GM12873 (cell line): ENCODE measurements around the gene CUTC.

ENCODE experiments used
- CTCF ChIP-seq: IDR thresholded peaks from 2 replicates; pipeline ENCODE4 v1.5.1; 2012; ENCODE audit warnings: low read depth, mild to moderate bottlenecking, moderate library complexity, low read length, control low read depth; ENCODE audit not compliant: insufficient read depth; ENCODE audit errors: missing control alignments

The CUTC gene

DNA sequence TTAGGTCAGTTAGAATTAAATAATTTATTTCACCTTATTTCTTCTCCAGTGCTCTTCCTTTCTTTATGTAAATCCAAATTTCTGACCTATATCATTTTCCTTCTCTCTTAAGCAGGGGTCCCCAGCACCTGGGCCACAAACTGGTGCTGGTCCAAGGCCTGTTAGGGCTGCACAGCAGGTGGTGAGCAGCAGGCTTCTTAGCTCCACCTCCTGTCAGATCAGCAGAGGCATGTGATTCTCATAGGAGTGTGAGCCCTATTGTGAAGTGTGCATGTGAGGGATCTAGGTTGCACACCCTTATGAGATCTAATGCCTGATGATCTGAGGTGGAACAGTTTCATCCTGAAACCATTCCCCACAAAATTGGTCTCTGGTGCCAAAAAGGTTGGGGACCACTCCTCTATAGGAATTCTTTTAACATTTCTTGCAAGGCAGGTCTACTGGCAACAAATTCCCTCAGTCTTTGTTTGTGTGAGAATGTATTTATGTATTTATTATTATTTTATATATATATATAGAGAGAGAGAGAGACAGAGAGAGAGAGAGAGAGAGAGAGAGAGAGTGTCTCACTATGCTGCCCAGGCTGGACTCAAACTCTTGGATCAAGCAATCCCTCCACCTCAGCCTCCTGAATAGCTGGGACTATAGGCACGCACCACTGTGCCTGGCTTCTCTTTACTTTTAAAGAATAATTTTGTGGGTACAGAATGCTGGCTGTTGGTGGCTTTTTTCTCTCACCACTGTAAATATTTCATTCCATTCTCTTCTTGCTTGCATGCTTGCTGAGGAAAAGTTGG is 46.1 kb downstream of the CUTC start:
- no peak for TF ChIP-seq CTCF

- no peak for TF ChIP-seq CTCF
These were observed 47.3 kb downstream of the CUTC start for GRCh38 chr10:99779335-99779734.

GRCh38 chr10:99781734-99782429 is 49.8 kb downstream of the CUTC start:
- no peak for TF ChIP-seq CTCF

DNA sequence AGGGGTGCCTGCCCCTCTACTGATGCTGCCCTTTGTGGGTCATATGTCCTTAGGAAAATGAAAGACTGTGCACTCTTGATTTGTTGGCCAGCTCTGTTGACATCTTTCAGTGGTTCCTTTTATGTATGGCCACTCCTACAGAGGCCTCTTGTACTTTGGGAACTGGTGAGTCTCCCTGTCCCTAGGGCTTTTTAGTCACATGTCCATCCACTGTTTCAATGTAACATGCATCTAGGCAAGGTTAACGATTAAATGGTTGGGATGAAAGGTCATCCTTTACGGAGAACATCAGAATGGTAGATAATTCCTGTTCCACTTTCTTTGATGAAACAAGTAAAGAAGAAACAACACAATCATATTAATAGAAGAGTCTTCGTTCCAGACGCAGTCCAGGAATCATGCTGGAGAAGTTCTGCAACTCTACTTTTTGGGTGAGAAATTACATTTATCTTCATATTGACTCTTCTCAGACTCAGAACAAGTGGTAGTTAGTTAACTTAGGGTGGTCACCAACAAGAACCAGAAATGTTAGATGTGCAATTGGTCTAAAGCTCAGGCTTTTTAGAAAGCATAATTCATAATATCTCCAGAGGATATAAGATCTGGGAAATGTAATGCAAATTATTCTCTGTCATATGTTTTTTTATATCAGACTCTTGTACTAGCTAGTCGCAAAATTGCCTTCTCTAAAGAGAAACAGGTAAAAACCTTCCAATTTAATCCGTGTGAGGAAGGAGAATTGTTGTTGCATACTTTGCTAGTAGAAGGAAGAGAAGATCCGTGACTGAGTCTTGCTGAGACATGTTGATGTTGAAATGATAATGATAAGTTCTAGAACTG is 50.6 kb downstream of the CUTC start, which contains the start of gene ABCC2:
TSS of gene ABCC2 (plus strand) at position 194 of the 840 bp plus-strand sequence. CDS start at position 399, 205 bp downstream.
- no peak for TF ChIP-seq CTCF

DNA sequence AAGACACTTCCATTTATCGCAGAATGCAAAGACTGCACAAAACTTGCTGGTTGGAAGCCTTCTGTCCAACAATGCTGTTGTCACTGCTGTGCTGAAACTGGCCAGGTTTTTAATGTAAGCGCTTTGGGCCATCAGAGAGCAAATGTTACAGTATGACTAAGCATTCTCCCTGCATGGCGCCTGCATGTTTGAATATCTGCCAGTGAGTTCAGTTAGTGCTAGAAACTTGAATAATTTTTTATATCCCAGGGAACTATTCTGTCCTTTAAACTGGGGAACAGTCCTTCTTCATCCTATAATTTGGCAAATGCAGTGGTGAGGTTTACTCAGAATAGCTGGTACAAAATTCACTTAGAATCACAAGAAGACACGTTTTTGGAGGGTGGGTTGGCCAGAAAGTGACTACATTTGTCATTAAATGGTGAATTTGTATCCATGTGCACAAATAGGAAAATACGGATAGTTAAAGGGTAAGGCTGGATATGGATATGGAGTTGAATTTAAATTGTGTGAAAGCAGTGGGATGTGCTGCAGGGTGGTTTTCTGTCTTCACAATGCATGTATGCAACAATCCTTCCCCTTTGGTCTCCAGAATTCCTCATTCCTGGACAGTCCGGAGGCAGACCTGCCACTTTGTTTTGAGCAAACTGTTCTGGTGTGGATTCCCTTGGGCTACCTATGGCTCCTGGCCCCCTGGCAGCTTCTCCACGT is 52.1 kb downstream of the CUTC start:
- no peak for TF ChIP-seq CTCF

DNA sequence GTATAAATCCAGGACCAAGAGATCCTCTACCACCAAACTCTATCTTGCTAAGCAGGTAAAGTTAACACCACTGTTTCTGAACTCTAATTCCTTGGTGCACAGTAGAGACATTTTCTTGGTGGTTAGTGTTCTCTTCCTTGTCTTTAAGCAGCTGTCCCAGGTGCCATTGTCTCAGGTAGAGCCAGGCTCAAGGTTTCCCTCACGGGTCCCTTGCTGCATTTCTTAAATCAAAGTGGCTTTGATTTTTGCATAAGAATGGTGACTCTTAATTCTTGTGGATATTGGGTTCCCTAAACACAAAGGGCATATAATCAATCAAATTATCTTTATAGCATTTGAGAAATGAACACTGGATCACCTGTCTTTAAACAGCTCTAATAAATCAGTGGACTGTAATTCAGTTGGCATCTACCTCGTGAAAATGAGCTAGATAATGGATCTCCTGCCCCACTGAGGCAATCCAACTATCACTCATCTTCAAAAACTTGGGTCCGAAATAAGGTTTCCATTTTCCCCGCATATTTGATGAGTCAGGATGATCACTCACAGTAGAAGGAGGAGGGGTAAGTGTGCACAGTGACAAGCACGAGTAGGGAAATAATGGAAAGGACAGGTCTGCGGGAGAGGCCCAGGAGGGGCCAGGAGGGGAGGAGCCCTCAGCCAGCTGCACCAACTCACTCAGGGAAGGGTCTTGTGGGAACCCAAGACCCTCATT is 52.9 kb downstream of the CUTC start:
- TF ChIP-seq CTCF = no peak
